Measurements from ENCODE around the gene SHISA6.

GRCh38 chr17:11309033-11309432, 68.0 kb downstream of the SHISA6 start:
- TF ChIP-seq, protein P1, sequence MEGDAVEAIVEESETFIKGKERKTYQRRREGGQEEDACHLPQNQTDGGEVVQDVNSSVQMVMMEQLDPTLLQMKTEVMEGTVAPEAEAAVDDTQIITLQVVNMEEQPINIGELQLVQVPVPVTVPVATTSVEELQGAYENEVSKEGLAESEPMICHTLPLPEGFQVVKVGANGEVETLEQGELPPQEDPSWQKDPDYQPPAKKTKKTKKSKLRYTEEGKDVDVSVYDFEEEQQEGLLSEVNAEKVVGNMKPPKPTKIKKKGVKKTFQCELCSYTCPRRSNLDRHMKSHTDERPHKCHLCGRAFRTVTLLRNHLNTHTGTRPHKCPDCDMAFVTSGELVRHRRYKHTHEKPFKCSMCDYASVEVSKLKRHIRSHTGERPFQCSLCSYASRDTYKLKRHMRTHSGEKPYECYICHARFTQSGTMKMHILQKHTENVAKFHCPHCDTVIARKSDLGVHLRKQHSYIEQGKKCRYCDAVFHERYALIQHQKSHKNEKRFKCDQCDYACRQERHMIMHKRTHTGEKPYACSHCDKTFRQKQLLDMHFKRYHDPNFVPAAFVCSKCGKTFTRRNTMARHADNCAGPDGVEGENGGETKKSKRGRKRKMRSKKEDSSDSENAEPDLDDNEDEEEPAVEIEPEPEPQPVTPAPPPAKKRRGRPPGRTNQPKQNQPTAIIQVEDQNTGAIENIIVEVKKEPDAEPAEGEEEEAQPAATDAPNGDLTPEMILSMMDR (IDR thresholded peaks at IDR 0.05; ENCODE audit: low read depth, low read length, missing input control) = no peak
- TF ChIP-seq EGR1 (IDR thresholded peaks at IDR 0.05; ENCODE audit: low read depth in 2 of 2) (no peak), MAX (IDR thresholded peaks at IDR 0.05) (no peak), REST (IDR thresholded peaks at IDR 0.05) (no peak), GABPA (IDR thresholded peaks at IDR 0.05 in 1 of 2, conservative IDR thresholded peaks at IDR 0.05 in 1 of 2) (no peak), FOXA1 (IDR thresholded peaks at IDR 0.05) (no peak), HNF4A (conservative IDR thresholded peaks at IDR 0.05) (no peak), RAD21 (IDR thresholded peaks at IDR 0.05) (no peak), JUND (IDR thresholded peaks at IDR 0.05) (no peak), FOXA2 (IDR thresholded peaks at IDR 0.05) (no peak), YY1 (IDR thresholded peaks at IDR 0.05) (no peak)
- TF ChIP-seq, protein P2, sequence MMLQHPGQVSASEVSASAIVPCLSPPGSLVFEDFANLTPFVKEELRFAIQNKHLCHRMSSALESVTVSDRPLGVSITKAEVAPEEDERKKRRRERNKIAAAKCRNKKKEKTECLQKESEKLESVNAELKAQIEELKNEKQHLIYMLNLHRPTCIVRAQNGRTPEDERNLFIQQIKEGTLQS (IDR thresholded peaks at IDR 0.05) = no peak

All from liver (tissue), 3 donors.